Measurements from ENCODE around the gene FAM110A. TPM values are rescaled to one million over a fixed set of nuclear protein-coding genes. Genes with fewer than 3 reads are reported as not detected.

The FAM110A gene
- total and polyA plus RNA-seq, 2 donors (not counting 1 experiment from before 2014, with no cell fraction given) = 15.6 to 18.4 TPM

DNA sequence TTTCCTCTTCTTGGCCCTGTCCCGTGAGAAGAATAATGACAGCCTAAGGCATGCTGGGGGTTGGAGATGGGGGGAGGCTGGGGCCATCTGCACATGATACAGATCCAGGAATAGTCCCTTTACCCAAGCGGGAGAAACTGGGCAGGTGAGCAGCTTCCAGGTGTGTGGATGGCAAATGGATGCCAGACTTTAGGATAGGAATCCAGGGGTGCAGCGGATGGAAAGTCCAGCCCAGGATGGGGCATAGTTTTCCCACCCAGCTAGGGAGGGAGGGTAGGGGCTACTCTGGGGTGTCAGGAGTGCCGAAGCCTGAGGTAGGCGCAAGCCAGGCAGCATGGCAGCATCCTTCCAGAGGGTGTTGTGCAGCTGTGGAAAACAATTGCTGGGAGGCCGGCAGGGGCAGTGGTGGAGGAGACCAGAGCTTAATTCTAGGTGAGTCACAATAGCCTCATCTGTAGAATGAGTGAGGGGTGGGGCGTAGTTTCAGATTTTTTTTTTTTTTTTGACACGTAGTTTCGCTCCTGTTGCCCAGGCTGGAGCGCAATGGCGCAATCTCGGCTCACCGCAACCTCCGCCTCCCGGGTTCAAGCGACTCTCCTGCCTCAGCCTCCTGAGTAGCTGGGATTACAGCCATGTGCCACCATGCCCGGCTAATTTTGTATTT is 15.4 kb upstream of the FAM110A start:
- Histone ChIP-seq H3K27ac (ENCODE audit: low read length in 2 of 2) (no peak overlapping the region), H3K9ac (ENCODE audit: low read length) (no peak overlapping the region), H3K79me2 (ENCODE audit: control insufficient read depth, insufficient read depth, low read length) (no peaks in the 10 kb centered on the region), H3K27me3 (replicated peaks in 1 of 4; ENCODE audit: control extremely low read depth in 1 of 4, control insufficient read depth in 3 of 4, insufficient read depth in 4 of 4, low read length in 3 of 4) (peaks cover 0 to 10% (median 0%) of the 10 kb centered on the region in 4 experiments), H3K4me2 (replicated peaks; ENCODE audit: low read depth, low read length, poor library complexity, severe bottlenecking) (no peak overlapping the region), H3K9me3 (ENCODE audit: control extremely low read depth in 1 of 3, control insufficient read depth in 2 of 3, insufficient read depth in 1 of 3, low read length in 2 of 3) (no peaks in the 10 kb centered on the region), H2AFZ (ENCODE audit: insufficient read depth, low read depth, low read length, poor library complexity, severe bottlenecking) (no peak overlapping the region), H3K4me3 (ENCODE audit: control extremely low read depth in 1 of 5, extremely low read depth in 1 of 5, insufficient read depth in 1 of 5, low read depth in 2 of 5, low read length in 4 of 5) (no peak overlapping the region), H3K36me3 (replicated peaks in 1 of 2; ENCODE audit: control extremely low read depth in 1 of 2, control insufficient read depth in 1 of 2, extremely low read depth in 1 of 2, insufficient read depth in 2 of 2, low read length in 1 of 2) (no peaks in the 10 kb centered on the region), H4K20me1 (ENCODE audit: control insufficient read depth, insufficient read depth, low read length, poor library complexity, severe bottlenecking) (no peaks in the 10 kb centered on the region), H3K4me1 (ENCODE audit: control insufficient read depth in 2 of 2, insufficient read depth in 2 of 2, low read length in 2 of 2) (peaks cover 0 to 3% of the 10 kb centered on the region in 2 donors)
- intact Hi-C loops (cut with micrococcal nuclease) = loop anchor here (5.0 kb wide), 1 partner anchor 59 kb away; no protein-coding TSS in a partner anchor
- WGBS (ENCODE audit: insufficient coverage) = 96% methylated on average over 12 of the region's 17 CpGs
- CTCF ChIA-PET = interaction anchor here (0.6 to 7.7 kb wide), 21 partner anchors 9 to 397 kb away, joined by 3 to 301 read pairs (median 4); partner anchors contain the start of gene FAM110A
- DNase-seq (no peak), ATAC-seq (ENCODE audit: low read depth) (no peak)
- Mint-ChIP-seq H3K4me1 (peaks cover 2% of the 10 kb centered on the region), H3K4me3 (no peak overlapping the region), H3K27me3 (peaks cover 21% of the 10 kb centered on the region), H3K27ac (no peak overlapping the region), H3K9me3 (ENCODE audit: insufficient read depth) (no peaks in the 10 kb centered on the region)
- POLR2A ChIA-PET = no interaction called here
- TF ChIP-seq EZH2 (IDR thresholded peaks at IDR 0.05; ENCODE audit: borderline replicate concordance, insufficient read depth, low read depth, low read length, poor library complexity, severe bottlenecking) = no peak
- TF ChIP-seq, protein P1, sequence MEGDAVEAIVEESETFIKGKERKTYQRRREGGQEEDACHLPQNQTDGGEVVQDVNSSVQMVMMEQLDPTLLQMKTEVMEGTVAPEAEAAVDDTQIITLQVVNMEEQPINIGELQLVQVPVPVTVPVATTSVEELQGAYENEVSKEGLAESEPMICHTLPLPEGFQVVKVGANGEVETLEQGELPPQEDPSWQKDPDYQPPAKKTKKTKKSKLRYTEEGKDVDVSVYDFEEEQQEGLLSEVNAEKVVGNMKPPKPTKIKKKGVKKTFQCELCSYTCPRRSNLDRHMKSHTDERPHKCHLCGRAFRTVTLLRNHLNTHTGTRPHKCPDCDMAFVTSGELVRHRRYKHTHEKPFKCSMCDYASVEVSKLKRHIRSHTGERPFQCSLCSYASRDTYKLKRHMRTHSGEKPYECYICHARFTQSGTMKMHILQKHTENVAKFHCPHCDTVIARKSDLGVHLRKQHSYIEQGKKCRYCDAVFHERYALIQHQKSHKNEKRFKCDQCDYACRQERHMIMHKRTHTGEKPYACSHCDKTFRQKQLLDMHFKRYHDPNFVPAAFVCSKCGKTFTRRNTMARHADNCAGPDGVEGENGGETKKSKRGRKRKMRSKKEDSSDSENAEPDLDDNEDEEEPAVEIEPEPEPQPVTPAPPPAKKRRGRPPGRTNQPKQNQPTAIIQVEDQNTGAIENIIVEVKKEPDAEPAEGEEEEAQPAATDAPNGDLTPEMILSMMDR (IDR thresholded peaks at IDR 0.05) = no peak

DNA sequence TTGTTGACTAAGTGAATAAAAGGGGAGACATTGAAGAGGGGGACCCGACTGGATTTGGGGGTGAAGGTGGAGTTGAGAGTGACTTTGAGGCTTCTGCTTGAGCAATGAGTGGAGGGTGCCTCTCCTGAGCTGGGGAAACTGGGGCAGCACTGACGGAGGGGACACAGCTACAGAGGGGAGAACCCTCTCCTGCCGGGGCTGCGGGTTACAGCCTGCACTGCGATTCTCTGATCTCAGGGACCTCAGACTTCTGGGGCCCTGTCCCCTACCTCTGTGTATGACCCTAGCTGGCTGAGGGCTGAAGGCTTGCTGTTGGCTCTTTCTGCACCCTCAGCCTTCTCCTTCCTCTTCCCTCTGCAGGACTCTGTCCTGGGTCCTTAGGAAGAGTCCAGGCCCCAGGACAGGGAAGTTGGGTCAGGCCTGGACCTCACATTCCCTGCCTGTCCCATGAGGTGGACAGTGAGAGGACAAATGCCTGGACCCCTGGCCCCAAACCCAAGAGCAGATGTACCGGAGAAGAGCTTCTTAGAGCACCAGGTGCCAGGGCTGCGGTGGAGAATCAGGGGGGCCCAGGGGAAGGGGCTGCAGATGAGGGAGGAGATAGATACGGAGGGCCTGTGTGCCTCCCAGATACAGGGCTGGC is 13.7 kb upstream of the FAM110A start:
- TF ChIP-seq, protein P1 (IDR thresholded peaks at IDR 0.05) = no peak
- no peak for TF ChIP-seq EZH2 (IDR thresholded peaks at IDR 0.05; ENCODE audit: borderline replicate concordance, insufficient read depth, low read depth, low read length, poor library complexity, severe bottlenecking)
- Histone ChIP-seq H4K20me1 (ENCODE audit: control insufficient read depth, insufficient read depth, low read length, poor library complexity, severe bottlenecking) (no peaks in the 10 kb centered on the region), H2AFZ (ENCODE audit: insufficient read depth, low read depth, low read length, poor library complexity, severe bottlenecking) (no peak overlapping the region), H3K4me1 (ENCODE audit: control insufficient read depth in 2 of 2, insufficient read depth in 2 of 2, low read length in 2 of 2) (peaks cover 0 to 3% of the 10 kb centered on the region in 2 donors), H3K36me3 (replicated peaks in 1 of 2; ENCODE audit: control extremely low read depth in 1 of 2, control insufficient read depth in 1 of 2, extremely low read depth in 1 of 2, insufficient read depth in 2 of 2, low read length in 1 of 2) (no peaks in the 10 kb centered on the region), H3K4me3 (ENCODE audit: control extremely low read depth in 1 of 5, extremely low read depth in 1 of 5, insufficient read depth in 1 of 5, low read depth in 2 of 5, low read length in 4 of 5) (no peak overlapping the region), H3K27ac (ENCODE audit: low read length in 2 of 2) (no peak overlapping the region), H3K27me3 (replicated peaks in 1 of 4; ENCODE audit: control extremely low read depth in 1 of 4, control insufficient read depth in 3 of 4, insufficient read depth in 4 of 4, low read length in 3 of 4) (peaks cover 0 to 10% (median 0%) of the 10 kb centered on the region in 4 experiments), H3K9ac (ENCODE audit: low read length) (no peak overlapping the region), H3K79me2 (ENCODE audit: control insufficient read depth, insufficient read depth, low read length) (no peaks in the 10 kb centered on the region), H3K4me2 (replicated peaks; ENCODE audit: low read depth, low read length, poor library complexity, severe bottlenecking) (no peak overlapping the region), H3K9me3 (ENCODE audit: control extremely low read depth in 1 of 3, control insufficient read depth in 2 of 3, insufficient read depth in 1 of 3, low read length in 2 of 3) (no peaks in the 10 kb centered on the region)
- ChIA-PET CTCF (interaction anchor here (1.3 to 7.7 kb wide), 3 partner anchors 13 to 137 kb away, joined by 3 to 301 read pairs (median 30); partner anchors contain the start of gene FAM110A), POLR2A (no interaction called here)
- Mint-ChIP-seq H3K4me1 (peaks cover 2% of the 10 kb centered on the region), H3K4me3 (no peak overlapping the region), H3K27ac (peak overlapping the region; percentile 63), H3K9me3 (ENCODE audit: insufficient read depth) (no peaks in the 10 kb centered on the region), H3K27me3 (peaks cover 15% of the 10 kb centered on the region)
- intact Hi-C loops (cut with micrococcal nuclease) = loop anchor here (5.0 kb wide), 1 partner anchor 58 kb away; no protein-coding TSS in a partner anchor
- DNase-seq (no peak), ATAC-seq (ENCODE audit: low read depth) (no peak)
- WGBS (ENCODE audit: insufficient coverage) = 91% methylated on average over 7 of the region's 8 CpGs

All from B cell (primary cell).